IPS-20b (cell line): Measurements from ENCODE around the gene SLC16A12.
"Not testable (repeated sequence)": the region's sequence is repeated elsewhere in the genome, so short reads cannot be mapped to it uniquely, and the experiment has no call there.

ENCODE experiments used
- H3K27ac ChIP-seq: one replicate; pipeline ENCODE4 v1.5.1; 2013; ENCODE audit warnings: low read length
- H3K27me3 ChIP-seq: 2 replicates; pipeline ENCODE4 v1.6.1; 2013; ENCODE audit warnings: mild to moderate bottlenecking, low read length, inconsistent platforms; ENCODE audit not compliant: insufficient read depth
- H3K36me3 ChIP-seq: 2 replicates; pipeline ENCODE4 v1.6.1; 2013; ENCODE audit warnings: low read depth, mild to moderate bottlenecking, inconsistent platforms, low read length, moderate library complexity; ENCODE audit not compliant: insufficient read depth
- H3K4me1 ChIP-seq: 2 replicates; pipeline ENCODE4 v1.6.1; 2013; ENCODE audit warnings: mild to moderate bottlenecking, control low read depth, inconsistent platforms, low read length, moderate library complexity; ENCODE audit not compliant: insufficient read depth
- H3K4me3 ChIP-seq: 2 replicates; pipeline ENCODE4 v1.5.1; 2013; ENCODE audit warnings: mild to moderate bottlenecking, low read length, inconsistent platforms
- H3K9ac ChIP-seq: 2 replicates; pipeline ENCODE4 v1.6.1; 2013; ENCODE audit warnings: low read depth, mild to moderate bottlenecking, inconsistent platforms, low read length, moderate library complexity
- H3K9me3 ChIP-seq: 2 replicates; pipeline ENCODE4 v1.6.1; 2013; ENCODE audit warnings: mild to moderate bottlenecking, low read depth, low read length, inconsistent platforms; ENCODE audit not compliant: insufficient read depth

Gene SLC16A12

GRCh38 chr10:89546651-89547050 is 11.3 kb upstream of the SLC16A12 start:
- not testable (repeated sequence) for H3K27ac ChIP-seq, H3K9ac ChIP-seq, H3K4me3 ChIP-seq, H3K27me3 ChIP-seq, H3K4me1 ChIP-seq, H3K36me3 ChIP-seq, H3K9me3 ChIP-seq

GRCh38 chr10:89543841-89544240 is 8.4 kb upstream of the SLC16A12 start:
- H3K4me1 ChIP-seq = no peaks in the 10 kb centered on the region
- no peaks in the 10 kb centered on the region for H3K27me3 ChIP-seq
- H3K4me3 ChIP-seq = no peak overlapping the region
- H3K9ac ChIP-seq = no peak overlapping the region
- H3K9me3 ChIP-seq = no peaks in the 10 kb centered on the region
- H3K27ac ChIP-seq = no peak overlapping the region
- H3K36me3 ChIP-seq = no peaks in the 10 kb centered on the region

- H3K27me3 ChIP-seq = peaks cover 15% of the 10 kb centered on the region
- H3K4me1 ChIP-seq = peaks cover 6% of the 10 kb centered on the region; the same call in 1 of the 2 replicates
- H3K9me3 ChIP-seq = no peaks in the 10 kb centered on the region
- no peak overlapping the region for H3K27ac ChIP-seq
- H3K36me3 ChIP-seq = no peaks in the 10 kb centered on the region
- no peak overlapping the region for H3K4me3 ChIP-seq
- H3K9ac ChIP-seq = no peak overlapping the region
Measured at GRCh38 chr10:89540420-89540949, 5.1 kb upstream of the SLC16A12 start.

GRCh38 chr10:89537364-89537763 is 2.0 kb upstream of the SLC16A12 start:
- H3K9ac ChIP-seq = no peak overlapping the region
- H3K4me3 ChIP-seq = no peak overlapping the region
- H3K27me3 ChIP-seq = peaks cover 44% of the 10 kb centered on the region
- peaks cover 12% of the 10 kb centered on the region; the same call in 1 of the 2 replicates for H3K4me1 ChIP-seq
- no peaks in the 10 kb centered on the region for H3K9me3 ChIP-seq
- no peak overlapping the region for H3K27ac ChIP-seq
- H3K36me3 ChIP-seq = no peaks in the 10 kb centered on the region

DNA sequence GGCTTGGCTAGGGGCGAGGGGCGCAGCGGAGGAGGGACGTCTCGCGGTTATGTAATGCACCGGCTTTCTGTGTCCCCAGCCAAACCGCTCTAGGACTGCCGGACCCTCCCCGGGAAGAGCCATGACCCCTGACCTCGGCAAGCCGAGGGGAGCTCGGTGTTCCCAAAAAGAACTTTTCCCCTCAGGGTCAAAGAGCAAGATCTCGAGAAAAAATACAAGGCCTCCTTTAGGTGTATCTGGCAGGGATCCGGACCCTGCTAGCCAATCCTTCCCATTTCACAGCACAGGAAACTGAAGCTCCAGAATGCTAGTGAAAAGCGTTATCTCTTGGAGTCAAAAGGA is 590 bp upstream of the SLC16A12 start:
- Histone ChIP-seq H3K9me3 (no peaks in the 10 kb centered on the region), H3K4me1 (peaks cover 14% of the 10 kb centered on the region; the same call in 1 of the 2 replicates), H3K27ac (no peak overlapping the region), H3K36me3 (no peaks in the 10 kb centered on the region), H3K9ac (peak overlapping the region; percentile 40; the same call in 1 of the 2 replicates), H3K27me3 (peaks cover 47% of the 10 kb centered on the region), H3K4me3 (peak overlapping the region; percentile 69)

DNA sequence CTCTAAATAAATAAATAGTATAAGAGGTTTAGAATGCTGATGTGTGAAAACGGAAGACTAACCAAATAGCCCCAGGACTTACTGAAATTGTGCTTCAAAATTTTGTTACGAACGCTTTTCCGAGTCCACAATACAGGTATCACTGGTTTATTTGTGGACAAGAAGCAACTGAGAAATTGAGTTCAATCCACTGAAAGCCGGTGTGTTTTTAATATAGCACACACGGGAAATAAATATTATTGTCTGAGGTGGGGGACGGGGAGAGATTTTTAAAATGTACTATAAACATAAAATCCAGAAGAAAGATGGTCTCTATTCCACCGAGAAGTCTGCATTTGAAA is 598 bp downstream of the SLC16A12 start:
- H3K36me3 ChIP-seq = no peaks in the 10 kb centered on the region
- H3K4me1 ChIP-seq = peaks cover 14% of the 10 kb centered on the region; the same call in 1 of the 2 replicates
- no peak overlapping the region for H3K27ac ChIP-seq
- H3K9me3 ChIP-seq = no peaks in the 10 kb centered on the region
- peaks cover 47% of the 10 kb centered on the region for H3K27me3 ChIP-seq
- H3K9ac ChIP-seq = peak overlapping the region; percentile 43; the same call in 1 of the 2 replicates
- H3K4me3 ChIP-seq = peak overlapping the region; percentile 69

- Histone ChIP-seq H3K36me3 (no peaks in the 10 kb centered on the region), H3K4me1 (peaks cover 14% of the 10 kb centered on the region; the same call in 1 of the 2 replicates), H3K27ac (no peak overlapping the region), H3K27me3 (peaks cover 44% of the 10 kb centered on the region), H3K9me3 (no peaks in the 10 kb centered on the region), H3K9ac (no peak overlapping the region), H3K4me3 (no peak overlapping the region)
Measured at GRCh38 chr10:89532476-89532875, 2.9 kb downstream of the SLC16A12 start.

DNA sequence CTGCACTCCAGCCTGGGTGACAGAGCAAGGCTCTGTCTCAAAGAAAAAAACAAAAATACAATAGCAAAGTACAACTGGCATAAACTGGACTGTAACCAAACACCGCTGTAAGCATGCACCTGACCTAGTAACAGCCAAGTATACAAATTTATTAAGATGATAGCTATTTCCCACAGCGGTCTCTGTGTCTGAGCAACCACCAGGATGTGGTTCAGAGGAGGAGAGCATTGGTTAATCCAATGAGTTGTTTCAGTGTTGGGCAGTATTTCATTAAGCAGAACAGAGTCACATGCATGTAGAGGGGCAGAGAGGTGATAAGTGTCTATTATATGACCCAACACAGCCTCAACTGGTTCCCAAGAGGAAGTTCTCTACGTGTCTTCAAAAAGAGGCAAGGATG is 4.0 kb downstream of the SLC16A12 start:
- Histone ChIP-seq H3K4me1 (peaks cover 12% of the 10 kb centered on the region; the same call in 1 of the 2 replicates), H3K9me3 (no peaks in the 10 kb centered on the region), H3K9ac (no peak overlapping the region), H3K27me3 (peaks cover 40% of the 10 kb centered on the region), H3K27ac (no peak overlapping the region), H3K4me3 (no peak overlapping the region), H3K36me3 (no peaks in the 10 kb centered on the region)

GRCh38 chr10:89529711-89530110 is 5.7 kb downstream of the SLC16A12 start:
- not testable (repeated sequence) for H3K9me3 ChIP-seq, H3K27ac ChIP-seq, H3K4me3 ChIP-seq, H3K4me1 ChIP-seq, H3K36me3 ChIP-seq, H3K9ac ChIP-seq
- peaks cover 27% of the 10 kb centered on the region for H3K27me3 ChIP-seq

GRCh38 chr10:89526358-89526757 is 9.0 kb downstream of the SLC16A12 start:
- Histone ChIP-seq H3K9ac (no peak overlapping the region), H3K27me3 (no peaks in the 10 kb centered on the region), H3K27ac (no peak overlapping the region), H3K4me3 (no peak overlapping the region), H3K9me3 (no peaks in the 10 kb centered on the region), H3K36me3 (no peaks in the 10 kb centered on the region), H3K4me1 (no peaks in the 10 kb centered on the region)

DNA sequence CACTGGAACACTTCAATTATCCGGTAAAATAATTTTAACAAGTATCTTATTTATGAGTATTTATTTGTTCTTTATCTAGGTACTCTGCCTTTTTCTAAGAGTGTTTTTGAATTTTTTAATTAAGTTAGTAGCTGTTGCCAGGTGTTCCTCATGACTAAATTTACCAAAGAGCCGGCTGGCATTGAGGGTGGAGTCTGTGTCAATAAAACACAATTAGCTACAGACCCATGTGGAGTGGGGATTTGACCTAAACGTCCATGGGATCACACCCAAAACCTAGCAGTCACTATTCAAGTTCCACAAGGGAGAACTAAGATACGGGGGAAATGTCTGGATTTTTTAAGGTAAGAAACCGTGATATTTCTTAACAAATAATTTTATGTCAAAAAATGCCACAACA is 9.8 kb downstream of the SLC16A12 start:
- H3K4me3 ChIP-seq = no peak overlapping the region

GRCh38 chr10:89524279-89524678 is 11.1 kb downstream of the SLC16A12 start:
- no peak overlapping the region for H3K4me3 ChIP-seq
- H3K36me3 ChIP-seq = no peaks in the 10 kb centered on the region
- H3K27me3 ChIP-seq = no peaks in the 10 kb centered on the region
- no peaks in the 10 kb centered on the region for H3K4me1 ChIP-seq
- no peak overlapping the region for H3K9ac ChIP-seq
- H3K27ac ChIP-seq = no peak overlapping the region
- no peaks in the 10 kb centered on the region for H3K9me3 ChIP-seq

More for the DNA sequence above, 9.8 kb downstream of the SLC16A12 start:
- Histone ChIP-seq H3K4me1 (no peaks in the 10 kb centered on the region), H3K9me3 (no peaks in the 10 kb centered on the region), H3K27ac (no peak overlapping the region), H3K36me3 (no peaks in the 10 kb centered on the region), H3K27me3 (no peaks in the 10 kb centered on the region), H3K9ac (no peak overlapping the region)
